NCI-H2081 treated with DMSO at 0.1 percent for 48 hours (cell line): Measurements from ENCODE around the gene PPAN.

Source experiments
- DNase-seq: peaks from one replicate; lab custom pipeline; 2025; lab: John Stamatoyannopoulos, UW

The PPAN gene

DNA sequence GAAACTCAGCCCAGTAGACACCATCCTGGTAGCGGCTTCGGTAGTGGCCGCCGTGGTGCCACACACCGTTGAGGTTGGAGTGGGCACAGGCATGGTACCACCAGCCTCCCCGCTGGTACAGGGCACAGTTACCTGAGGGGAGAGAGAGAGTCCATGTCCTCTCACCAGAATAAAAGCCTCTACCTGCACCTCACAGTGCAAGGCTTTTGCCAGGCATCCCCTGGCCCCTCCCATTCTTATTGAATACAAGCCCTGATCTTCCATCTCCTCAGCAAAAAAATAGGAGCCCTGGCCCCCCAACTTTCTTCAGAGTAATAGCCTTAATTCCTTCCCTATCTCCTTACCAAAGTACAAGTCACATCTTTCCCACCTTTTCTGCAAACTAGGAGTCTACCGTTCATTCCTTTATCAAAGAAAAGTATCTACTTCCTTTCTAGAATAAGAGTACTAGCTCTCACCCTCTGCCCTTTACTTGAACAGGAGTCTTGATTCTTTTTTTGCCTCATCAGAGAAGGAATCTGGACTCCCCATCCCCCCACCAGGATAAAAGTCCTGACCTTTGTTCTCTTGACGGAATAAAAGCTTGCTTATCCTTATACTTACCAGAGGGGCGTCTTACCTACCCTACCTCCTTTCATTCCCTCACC, 13.4 kb upstream of the PPAN start:
- no peak for DNase-seq

DNA sequence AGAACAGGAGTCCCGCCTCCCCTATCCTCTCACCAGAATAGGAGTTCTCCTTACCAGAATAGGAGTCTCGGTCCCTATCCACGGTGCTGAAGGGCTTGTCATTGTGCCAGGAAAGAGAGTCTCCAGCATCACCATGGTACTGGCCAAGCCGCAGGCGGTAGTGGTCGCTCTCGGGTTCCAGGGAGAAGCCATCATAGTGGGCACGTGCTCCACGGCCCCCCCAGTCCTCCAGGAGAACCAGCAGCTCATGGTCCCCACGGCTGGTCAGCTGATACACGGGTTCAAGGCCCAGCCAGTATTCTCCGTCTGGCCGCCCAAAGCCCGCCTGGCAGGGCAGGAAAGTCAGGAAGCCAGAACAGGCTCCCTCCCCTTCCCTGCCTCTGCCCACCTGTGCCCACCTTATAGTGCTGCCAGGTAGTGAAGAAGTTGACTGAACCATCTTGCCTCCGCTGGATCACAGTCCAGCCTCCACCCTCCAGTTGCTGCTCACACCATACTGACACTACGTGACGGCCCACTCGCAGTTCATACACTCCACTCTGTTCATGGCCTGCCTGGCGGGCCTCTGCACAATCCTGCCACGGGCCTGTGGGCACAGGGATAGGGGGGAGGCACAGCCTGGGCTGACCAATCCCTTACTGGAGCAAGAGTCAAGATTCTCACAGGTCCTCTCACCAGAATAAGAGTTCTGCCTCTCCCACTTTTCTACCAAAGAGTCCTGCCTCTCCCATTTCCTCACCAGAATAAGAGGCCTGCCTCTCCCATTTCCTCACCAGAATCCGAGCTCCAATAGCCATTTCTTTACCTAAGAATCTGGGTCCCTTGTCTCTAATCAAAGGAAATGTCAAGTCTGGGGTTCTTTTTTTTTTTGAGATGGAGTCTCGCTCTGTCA, 12.6 kb upstream of the PPAN start:
- DNase-seq, result no peak

DNA sequence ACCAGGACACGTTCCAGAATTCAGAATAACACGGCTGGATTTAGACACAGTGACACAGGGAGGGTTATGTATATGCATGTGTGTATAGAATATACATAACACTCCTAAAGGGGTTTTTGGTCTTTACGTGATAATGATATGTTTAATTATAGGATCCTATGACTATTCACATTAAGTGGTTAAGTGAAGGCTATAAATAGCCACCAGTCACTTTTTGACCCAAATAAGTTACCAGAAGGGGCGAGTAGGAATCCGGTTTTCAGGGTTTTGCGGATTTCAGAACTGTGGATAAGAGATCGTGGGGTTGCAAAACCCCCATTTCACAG, 10.6 kb upstream of the PPAN start:
- DNase-seq, result no peak

DNA sequence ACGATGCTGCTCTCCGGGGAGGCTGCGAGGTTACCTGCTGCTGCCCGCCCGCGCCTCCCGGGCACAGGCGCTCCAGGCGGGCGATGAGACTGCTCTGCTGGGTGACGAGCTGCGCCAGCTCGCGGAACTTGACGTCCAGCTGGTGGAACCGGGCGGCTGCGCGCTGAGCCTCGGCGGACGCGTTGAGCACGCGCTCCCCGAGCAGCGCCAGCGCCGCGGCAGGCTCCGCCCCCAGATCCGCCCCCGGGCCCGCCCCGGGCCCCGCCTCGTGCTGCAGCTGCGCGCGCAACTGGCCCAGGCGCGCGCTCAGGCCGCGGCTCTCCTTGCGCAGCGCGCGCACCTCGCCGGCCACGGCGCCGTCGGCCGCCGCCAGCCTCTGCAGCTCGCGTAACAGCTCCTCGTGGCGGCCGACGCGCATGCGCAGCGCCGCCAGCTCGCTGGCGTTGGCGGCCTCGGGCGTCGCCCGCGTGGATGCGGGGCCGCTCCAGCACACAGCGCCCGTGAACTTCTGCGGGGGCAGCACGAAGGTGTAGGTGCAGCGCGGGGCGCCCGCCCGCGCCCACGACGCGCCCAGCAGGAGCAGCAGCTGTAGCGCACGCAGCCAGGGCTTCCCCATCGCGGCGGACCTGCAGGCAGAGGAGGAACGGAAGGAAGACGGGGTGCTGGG, 10.1 kb upstream of the PPAN start:
- peak; percentile 51 for DNase-seq

DNA sequence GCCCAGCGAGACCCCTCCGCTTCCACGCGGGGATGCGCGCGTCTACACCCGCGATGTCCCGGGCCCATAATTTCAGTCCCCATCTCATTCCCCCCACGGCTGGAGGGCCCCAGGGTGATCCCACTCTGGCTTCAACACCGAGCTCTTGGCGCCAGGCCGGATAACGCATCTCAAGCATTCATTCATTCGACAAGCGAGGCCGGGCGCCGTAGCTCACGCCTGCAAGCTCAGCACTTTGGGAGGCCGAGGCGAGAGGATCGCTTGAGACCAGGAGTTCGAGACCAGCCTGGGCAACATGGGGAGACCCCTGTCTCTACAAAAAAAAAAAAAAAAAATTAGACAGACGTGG, 9.6 kb upstream of the PPAN start:
- DNase-seq, result no peak

DNA sequence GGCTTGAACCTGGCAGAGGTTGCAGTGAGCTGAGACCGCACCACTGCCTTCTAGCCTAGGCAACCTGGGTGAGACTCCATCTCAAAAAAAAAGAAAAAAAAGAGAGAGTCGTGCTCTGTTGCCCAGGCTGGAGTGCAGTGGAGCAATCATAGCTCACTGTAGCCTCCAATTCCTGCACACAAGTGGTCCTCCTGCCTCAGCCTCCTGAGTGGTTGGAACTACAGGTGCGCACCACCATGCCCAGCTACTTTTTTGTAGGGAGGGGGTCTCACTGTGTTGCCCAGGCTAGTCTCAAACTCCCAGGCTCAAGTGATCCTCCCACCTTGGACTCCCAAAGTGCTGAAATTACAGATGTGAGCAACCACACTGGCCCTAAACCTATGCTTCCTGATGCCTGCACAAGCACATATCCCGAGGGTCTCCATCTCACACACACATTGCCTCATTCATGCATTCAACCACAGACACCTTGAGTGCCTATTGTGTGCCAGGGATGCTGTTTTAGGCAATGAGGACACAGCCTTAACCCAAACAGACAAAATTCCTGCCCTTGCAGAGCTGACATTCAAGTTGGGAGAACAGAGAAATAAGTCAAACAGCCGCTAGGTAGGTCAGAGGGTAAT, 5.9 kb upstream of the PPAN start:
- no peak for DNase-seq

DNA sequence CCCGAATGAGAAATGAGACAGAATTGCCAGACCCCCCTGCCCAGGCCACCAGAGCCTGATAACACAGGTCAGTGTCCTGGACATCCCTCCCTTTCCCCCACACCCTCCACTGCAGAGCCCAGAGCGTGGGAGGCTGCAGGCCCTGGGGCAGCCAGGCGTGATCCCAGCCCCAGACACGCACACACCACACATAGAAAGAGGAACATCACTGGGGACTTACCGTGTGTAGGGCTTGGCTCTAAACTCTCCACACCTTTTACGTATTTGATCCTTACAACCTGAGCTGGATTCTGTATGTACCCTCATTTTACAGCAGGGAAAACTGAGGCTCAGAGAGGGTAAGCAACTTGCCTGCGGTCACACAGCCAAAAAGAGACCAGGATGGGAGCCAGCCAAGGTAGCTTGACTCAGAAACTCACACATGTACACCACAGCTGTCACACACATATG, 3.4 kb upstream of the PPAN start:
- no peak for DNase-seq

DNA sequence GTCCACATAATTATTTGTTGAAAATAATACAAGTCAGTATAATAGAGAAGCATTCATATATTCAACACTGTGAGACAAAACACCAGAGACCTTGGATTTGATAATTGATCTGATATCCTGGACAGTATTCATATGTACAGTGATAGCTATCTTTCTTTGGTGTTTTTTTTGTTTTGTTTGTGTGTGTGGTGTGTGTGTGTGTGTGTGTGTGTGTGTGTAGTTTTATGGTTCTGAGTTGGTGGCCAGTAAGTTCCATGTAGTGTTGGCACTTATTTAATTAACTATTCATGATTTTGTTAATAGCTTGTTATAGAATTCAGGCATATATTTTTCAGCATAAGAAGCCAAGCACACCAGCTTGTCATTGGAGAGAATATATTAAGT, 2.0 kb upstream of the PPAN start:
- no peak for DNase-seq

DNA sequence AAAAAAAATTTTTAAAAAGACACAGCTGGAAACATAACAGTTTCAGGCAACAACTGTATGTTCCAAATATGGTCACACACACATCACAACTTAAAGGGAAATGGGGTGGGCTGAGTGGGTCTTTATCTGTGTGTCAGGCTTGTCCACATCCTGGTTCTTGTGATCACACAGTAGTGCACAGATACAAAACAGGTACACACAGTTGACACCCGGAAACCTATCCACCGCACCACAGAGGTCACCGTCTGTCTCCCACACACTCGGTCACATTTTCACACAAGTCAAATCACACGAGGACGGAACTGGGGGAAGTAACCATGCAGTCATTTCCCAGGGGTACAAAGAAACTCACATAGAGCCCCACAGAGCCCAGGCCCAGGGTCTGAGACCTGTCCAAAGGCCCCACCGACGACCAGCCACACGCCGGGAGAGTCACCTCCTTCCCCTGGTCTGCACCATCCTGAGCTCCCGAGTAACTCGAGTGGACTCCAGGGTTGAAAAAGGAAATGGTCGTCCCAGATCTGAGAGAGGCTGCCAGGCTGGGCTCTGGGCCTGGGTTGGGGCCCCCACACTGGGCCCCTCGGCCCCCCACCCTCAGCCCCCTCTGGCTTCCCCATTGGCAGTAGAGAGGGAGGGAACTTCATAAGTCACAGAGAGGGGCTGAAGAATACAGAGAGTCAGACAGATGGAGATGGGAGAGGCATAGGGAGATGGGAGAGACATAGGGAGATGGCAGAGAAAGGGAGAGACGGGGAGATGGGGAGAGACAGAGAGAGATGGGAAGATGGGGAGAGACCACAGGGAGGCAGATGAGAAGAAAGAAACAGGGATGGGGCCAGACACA, 1.3 kb upstream of the PPAN start:
- no peak for DNase-seq

DNA sequence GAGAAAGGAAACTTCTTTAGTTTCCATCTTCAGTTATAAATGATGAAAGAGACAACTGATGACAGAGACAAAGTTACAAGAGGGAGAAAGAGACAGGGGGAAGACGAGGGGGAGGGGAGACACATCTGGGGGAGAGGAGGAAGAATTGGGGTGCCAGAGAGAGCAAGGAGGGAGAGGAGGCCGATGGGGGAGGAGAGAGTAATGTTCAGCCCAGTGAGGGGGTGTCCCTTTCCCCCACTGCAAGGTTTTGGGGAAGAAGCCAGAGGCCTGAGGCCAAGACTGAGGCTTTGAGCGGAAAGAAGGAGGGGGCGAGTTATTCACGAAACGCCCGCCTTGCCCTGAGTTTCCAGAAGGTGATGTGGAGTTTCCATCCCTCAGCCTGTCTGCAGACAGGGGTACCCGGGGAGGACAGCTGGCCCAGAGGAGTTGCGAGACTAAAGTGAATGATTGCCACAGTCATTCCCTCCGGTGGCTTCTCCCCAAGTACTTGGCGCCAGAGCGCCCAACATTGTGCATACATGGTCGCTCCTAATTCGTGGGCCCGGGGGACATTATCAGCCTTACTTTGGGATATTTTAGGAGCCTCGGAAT, 558 bp upstream of the PPAN start:
- DNase-seq, result no peak

DNA sequence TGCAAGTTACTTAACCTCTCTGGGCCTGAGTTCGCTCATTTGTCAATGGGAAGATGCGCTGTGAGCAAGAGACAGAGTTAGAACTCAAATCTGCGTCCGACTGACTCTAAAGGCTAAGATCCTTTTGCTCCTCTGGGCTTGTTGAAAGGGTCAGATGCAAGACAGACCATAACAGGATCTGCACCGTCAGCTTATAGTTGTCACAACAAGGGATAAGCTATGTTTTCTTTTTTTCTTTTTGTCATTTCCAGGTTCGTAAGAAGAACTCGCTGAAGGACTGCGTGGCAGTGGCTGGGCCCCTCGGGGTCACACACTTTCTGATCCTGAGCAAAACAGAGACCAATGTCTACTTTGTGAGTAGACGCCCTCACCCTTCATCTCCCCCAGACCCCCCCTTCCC, 1.1 kb downstream of the PPAN start:
- DNase-seq, result no peak

DNA sequence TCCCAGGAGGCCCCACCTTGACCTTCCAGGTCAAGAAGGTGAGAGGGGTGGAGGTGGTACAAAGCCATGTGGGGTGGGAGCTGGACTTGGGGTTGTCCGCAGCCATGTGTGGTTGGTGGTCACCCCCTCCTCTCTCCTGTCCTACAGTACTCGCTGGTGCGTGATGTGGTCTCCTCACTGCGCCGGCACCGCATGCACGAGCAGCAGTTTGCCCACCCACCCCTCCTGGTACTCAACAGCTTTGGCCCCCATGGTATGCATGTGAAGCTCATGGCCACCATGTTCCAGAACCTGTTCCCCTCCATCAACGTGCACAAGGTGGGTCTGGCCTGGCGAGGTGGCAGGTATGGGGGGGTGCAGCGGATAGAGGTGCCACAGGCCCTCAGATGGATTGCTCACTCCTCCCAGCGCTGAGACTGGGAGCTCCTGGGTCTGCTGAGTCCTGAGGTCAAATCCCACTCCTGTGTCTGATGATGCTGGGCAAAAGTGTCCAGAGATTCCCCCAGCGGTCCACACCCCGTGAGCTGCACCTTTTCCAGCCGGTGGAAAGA, 1.7 kb downstream of the PPAN start:
- no peak for DNase-seq

DNA sequence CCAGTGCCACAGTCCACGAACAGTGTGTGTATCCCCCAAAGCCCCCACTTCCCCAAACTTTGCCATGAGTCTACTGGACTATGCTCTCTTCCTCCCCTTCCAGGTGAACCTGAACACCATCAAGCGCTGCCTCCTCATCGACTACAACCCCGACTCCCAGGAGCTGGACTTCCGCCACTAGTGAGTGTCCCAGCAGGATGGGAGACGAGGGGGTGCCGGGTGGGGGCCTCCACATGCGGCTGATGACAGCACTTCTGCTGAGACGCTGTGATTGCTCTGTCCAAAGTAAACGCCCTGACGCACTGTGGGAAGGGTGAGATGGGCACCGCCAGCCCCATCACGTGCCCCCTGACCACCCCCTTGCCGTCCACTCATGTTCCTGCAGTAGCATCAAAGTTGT, 3.4 kb downstream of the PPAN start:
- DNase-seq, result no peak

DNA sequence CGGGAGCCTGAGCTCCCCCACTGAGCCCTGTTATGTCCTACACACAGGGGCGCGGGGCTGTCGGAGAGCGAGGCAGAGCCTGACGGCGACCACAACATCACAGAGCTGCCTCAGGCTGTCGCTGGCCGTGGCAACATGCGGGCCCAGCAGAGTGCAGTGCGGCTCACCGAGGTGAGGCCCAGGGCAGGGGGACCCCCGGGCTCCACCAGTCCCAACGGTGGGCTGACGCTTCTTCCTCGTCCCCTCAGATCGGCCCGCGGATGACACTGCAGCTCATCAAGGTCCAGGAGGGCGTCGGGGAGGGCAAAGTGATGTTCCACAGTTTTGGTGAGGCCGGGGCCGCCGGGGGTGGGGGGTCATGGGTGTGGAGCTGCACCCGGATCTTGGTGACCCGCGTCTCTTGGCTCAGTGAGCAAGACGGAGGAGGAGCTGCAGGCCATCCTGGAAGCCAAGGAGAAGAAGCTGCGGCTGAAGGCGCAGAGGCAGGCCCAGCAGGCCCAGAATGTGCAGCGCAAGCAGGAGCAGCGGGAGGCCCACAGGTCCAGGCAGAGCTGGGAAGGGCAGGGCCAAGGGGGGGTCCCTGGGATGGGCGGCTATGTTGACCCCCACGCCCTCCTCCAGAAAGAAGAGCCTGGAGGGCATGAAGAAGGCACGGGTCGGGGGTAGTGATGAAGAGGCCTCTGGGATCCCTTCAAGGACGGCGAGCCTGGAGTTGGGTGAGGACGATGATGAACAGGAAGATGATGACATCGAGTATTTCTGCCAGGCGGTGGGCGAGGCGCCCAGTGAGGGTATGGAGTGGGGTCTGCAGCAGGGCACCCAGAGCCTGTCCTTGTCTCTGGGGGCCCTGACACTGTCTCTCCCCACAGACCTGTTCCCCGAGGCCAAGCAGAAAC, 4.2 kb downstream of the PPAN start:
- no peak for DNase-seq

DNA sequence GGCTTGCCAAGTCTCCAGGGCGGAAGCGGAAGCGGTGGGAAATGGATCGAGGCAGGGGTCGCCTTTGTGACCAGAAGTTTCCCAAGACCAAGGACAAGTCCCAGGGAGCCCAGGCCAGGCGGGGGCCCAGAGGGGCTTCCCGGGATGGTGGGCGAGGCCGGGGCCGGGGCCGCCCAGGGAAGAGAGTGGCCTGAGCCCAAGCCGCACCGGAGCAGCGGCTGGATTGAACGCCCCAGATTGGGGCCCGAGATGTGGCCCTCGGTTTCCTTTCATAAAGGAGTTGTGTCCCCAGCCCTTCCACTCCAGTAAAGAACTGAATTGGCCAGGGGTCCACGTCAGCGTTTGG, 4.8 kb downstream of the PPAN start:
- DNase-seq, result no peak

DNA sequence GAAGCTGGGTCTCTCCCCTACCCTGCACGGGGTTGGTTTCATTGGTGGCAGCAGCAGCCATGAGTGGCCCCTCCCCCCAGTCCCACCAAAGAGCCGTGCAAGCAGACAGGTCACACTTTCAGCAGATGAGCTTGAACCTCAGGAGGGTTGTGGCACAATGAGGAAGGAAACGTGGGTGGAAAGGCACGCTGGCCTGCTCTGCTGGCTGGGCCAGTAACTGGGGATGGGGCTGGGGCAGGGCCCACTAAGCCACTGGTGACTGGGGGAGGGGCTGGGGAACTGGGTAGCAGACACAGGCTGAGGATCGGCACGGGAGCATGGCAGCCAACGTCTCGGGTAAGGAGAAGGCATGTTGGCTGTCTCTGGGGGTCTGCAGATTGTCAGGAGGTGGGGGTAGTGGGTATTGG, 5.2 kb downstream of the PPAN start, which contains the start of gene P2RY11:
Gene P2RY11, plus strand, starts transcription at position 289 of the 407 bp plus-strand sequence. Its CDS starts 29 bp downstream, at position 318.
- DNase-seq, result no peak

DNA sequence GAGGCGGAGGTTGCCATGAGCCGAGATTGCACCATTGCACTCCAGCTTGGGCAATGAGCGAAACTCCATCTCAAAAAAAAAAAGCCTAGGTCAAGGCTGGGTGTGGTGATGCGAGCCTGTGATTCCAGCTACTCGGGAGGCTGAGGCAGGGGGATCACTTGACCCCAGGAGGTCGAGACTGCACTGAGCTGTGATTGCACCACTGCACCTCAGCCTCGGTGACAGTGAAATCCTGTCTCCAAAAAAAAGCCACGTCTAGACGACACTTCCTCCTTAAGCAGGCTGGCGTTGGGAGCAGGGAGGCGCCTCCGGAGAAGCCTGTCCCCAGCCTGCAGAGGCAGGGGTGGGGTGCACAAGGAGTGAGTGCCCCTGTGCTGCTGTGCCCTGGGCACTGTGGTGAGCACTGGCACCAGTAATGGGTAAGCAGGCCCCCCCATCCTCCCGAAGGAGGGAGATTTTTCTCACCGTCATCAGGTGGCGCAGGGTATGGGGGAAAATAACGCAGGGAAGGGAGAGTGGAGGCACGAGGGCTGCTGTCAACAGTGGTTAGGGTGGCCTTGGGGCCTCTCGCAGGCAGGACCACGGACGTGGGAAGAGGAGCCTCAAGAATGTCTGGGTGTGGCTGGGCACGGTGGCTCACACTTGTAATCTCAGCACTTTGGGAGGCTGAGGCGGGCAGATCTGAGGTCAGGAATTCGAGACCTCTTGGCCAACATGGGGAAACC, 6.0 kb downstream of the PPAN start:
- no peak for DNase-seq

DNA sequence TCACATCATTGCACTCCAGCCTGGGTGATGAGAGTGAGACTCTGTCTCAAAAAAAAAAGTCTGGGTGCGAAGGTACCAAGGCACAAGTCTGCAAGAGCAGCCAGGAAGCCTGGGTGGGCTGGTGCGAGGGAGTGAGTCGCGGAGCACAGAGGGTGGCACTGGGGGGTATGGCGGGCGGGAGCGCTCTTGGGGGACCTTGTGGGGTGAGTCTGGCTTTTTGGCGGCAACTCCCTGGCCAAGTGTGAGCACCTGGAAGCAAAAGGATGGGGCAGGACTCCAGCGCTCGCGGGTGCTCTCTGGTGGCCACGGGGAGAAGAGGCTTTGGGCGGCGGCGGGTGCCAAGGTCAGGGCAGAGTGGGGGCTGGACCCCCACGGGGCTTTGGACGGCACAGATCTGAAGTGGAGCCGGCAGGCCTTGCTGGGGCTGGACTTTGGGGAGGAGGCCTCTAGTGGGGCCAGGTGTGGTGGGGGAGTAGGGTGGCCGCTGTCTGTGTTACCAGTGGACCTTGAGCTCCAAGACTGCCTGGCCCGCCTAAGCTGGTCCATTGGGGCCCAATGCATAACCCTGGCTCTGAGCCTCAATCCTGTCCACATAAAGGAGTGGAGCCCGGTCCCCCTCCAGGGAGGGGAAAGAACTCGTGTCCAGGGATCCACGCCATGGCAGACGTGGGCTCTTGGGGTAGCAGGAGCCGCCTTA, 6.9 kb downstream of the PPAN start:
- DNase-seq, result no peak

DNA sequence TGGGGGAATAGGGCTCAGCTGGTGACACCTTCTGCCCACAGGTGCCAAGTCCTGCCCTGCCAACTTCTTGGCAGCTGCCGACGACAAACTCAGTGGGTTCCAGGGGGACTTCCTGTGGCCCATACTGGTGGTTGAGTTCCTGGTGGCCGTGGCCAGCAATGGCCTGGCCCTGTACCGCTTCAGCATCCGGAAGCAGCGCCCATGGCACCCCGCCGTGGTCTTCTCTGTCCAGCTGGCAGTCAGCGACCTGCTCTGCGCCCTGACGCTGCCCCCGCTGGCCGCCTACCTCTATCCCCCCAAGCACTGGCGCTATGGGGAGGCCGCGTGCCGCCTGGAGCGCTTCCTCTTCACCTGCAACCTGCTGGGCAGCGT, 7.4 kb downstream of the PPAN start:
- no peak for DNase-seq
